ENCODE results near the gene SLC38A2.

SLC38A2 gene

DNA sequence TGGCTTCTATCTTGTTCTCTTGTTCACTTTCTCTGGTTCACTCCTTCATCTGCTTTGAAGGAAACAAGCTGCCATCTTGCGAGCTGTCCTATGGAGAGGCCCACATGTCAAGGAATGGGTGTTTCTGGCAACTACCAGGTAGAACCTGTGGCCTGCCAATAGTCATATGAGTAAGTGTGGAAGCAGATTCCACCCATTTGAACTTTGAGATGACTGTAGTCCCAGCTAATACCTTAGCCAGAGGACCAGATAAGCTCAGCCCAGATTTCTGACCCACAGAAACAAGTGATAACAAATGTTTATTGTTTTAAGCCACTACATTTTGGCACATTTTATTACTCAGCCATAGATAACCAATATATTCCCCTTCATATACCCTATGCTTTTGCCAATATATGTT lies 4.0 kb upstream of the SLC38A2 start:
- DNase-seq (ENCODE audit: low read depth, low spot score) = no peak

DNA sequence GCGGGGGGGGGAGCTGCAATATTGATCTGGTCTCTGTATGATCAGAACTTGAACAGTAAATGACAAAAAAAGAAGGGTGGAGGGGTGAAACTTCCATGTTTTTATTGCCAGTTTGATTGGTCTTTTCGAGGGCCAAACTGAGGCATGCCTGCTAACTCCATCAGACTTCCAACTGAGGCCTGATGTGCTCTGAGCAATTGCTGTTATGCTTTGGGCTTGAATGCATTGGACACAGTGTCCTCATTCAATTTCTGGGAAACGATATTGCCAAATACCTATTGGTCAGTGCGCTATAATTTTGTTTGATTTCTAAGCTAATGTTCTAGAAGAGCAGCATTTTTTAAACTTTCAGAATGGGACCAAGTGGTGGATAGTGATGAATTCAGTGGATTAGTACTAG lies 2.1 kb upstream of the SLC38A2 start:
- DNase-seq (ENCODE audit: low read depth, low spot score) = no peak

DNA sequence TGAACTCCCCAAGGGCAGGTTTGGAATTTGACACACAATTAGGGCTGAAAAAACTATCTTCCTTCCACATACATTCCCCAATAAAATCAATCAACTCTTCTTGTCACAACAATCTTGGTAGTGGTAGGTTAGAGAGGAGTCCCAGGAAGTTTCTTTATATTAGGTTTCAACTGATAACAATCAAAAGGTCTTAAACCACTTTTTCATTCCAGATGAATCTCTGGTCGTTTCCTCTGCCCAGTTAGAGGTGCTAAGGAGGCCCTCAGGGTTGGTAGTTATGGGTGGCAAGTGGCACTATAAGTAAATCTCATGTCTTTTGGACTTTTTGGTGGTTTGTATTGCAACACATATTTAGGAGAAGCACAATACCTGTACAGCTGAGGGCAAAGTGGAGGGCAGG lies 1.7 kb upstream of the SLC38A2 start:
- DNase-seq (ENCODE audit: low read depth, low spot score) = no peak

DNA sequence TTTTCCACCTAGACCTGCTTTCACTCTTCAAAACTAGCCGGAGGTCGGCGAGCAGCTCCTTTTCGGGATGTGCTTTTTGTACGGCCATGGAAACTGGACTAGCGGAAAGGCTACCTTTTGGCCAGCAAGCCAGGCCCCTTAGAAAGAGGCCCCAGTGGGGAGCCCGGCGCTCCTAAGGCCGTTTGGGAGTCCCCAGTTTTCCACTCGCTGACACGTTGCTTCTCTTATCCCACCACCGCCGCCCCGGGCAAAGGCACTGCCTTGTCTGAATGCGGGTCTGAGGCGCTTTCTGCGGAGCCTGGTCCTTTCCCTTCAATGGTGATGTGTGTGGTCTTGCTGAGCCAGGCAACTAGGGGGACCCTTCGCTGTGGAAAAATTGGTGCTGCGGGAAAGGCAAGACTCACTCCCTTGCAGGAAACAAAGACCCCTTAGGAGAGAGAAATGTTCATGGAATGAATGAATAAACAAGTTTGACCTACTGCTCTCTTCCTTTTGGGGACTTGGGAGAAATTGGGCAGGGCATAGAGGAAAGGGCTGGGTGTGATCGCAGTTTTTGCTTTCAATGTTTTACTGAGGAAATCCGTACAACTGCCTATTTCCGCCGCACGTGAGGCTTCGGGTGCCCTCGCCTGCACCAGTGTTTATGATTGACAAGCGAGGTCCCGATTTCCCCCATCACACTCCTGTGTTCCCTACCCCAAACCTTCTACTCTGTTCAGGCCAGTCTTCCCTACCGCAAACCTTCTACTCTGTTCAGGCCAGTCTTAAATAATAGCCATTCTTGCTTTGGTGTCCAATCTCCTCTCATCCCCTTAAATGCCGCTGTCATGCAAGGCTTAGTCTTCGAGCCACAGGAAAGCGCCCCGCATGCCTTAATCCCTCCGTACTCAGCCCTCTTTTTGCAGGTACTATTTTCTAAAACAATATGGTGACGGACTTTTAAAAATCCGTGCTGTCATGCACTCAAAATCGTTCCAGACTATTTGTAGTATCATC lies 1.0 kb upstream of the SLC38A2 start:
- peak; percentile 79 for DNase-seq (ENCODE audit: low read depth, low spot score)

DNA sequence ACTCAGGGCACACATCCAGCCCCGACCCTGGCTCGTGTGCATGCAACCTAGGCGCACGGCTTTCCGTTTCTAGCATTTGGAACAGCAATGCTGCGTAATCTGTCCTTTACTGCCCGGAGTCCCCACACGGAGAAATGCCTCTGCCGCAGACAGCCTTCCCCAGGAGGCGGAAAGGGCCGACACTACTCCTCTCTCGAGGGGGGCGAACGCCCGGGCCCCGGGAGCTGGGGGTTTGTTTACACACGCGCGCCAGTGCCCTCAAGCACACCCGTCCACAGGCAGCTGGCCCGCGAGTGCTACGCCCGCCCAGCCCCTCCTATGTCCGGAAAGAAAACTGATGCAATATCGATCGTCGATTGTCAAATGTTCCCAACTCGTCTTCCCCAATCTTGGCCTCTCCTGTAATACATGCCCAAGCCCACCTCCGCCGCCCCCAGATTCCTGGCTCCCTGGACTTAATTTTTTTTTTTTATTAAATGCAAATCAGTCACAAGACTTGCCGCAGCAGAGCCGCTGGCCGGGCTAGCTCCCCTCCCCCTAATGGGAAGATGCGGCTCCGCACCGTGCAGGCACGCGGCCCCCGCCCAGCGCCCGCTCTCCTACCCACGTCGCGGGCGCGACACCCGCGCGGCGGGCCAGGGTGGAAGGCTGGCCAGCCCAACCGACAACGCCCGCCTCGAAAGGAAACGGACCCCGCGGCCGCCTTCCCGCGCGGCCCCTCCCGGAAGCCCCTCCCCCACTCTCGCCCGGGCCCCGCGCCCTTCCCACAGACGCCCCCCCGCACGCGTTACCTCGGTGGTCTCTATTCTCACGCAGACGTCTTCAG lies 642 bp downstream of the SLC38A2 start:
- DNase-seq (ENCODE audit: low read depth, low spot score) = peak; percentile 69

DNA sequence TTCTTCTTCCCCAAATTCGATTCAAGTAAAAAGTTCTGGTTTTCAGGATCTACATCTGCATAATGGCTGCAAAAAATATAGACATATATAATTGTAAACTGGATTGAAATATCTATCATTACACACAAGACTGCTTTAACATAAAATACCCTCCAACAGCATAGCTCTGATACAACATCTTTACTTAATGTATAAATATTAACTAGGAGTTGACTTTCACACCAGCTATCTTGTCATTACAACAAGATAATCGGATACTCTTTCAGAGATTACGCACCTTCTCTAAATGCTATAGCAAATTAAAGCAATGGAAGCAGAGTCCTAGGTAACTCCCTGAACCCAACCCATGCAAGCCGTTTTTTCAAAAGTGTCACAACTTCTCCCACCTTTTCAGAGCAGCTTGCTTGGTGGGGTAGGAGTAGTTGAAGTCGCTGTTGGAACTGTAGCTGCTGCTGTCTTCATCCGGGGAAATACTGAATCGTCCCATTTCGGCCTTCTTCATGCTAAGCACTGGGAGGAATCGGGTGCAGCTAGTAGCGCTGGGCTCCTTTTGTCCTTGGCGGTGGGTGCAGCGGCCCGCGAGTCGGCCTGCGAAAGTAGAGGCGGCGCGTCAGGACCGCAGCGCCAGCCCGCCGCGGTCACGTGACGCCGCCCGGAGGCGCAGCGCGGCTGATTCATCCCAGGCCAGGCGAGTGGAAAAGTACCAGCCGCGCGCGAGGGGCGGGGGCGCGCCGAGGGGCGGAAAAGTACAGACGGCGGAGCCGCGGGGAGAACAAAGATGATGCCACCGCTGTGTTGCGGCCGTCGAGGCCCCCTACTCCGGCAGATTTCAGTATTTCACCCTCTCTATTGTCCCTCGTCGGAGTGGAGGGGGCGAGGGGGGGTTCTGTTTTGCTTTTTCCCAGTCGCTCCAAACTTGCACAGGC lies 1.5 kb downstream of the SLC38A2 start:
- DNase-seq (ENCODE audit: low read depth, low spot score) = peak; percentile 97

DNA sequence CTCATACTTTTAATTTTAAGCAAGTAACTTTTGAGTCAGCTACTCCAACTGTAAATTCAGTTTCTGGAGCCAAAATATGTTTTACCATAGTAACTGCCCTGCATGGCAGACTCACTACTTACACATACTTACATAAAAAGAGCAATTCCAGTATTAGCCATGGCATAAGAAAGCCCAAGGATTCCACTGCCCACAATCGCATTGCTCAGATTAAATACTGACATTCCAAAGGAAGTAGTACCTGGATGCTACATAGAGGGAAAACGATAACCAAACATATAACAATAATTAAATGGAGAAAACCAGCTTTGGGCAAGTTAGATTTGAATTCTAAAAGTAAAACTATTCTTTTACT lies 2.2 kb downstream of the SLC38A2 start:
- no peak for DNase-seq (ENCODE audit: low read depth, low spot score)

DNA sequence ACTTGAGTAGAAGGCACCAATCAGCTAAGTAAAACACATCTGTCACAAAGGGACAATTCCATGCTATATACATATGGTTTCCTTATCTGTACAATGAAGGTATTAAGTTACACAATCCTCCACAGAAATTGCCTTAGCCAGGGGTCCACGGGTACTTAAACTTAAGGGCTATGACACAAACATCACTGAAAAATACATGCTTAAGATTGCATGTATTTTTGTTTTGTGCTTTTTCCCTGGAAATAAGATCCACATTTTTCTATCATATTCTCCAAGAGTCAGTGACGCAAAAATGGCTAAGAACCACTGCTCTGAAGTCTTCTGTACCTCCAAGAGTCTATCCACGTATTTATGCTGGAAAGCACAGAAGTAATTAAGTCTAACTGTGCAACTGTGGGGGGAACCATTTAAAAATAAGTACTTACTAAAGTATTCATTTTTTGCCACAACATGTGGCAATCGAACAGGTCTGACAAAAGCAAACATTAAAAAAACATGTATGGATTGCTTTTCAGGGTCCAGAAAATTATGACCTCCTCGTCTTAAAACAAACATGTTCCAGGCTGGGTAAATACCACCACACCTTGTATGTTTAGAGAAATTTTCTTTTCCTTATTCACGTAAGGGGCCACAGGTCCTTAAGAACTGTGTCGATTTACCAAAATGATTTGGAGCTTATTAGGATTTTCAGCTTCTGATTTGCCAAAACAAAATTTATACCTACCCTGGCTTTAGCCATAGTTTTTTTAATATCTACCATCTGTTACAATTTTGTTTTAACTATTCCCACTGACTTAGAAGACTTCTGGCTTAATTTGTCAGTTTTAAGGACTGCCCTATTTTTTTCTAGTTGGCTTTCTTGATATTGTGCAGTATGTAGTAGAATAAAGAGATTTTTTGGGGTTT lies 2.8 kb downstream of the SLC38A2 start:
- no peak for DNase-seq (ENCODE audit: low read depth, low spot score)

DNA sequence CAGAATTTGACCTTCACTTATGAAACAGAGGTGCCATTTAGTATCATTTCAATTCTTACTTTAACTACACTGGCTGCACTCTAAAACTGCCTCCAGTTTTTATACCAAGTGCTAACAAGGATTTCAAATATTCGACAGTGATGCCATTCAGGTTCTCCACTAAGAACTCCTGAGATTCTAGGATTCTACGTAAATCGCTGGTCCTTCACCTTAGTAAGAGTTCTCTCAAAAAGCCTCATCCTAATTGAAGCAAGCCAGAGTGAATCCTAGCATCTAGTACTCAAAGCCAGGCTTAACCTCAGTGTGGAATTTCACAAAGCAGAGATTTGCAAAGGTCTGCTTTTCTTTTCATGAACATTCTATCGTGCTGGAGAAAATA lies 3.5 kb downstream of the SLC38A2 start:
- no peak for DNase-seq (ENCODE audit: low read depth, low spot score)

DNA sequence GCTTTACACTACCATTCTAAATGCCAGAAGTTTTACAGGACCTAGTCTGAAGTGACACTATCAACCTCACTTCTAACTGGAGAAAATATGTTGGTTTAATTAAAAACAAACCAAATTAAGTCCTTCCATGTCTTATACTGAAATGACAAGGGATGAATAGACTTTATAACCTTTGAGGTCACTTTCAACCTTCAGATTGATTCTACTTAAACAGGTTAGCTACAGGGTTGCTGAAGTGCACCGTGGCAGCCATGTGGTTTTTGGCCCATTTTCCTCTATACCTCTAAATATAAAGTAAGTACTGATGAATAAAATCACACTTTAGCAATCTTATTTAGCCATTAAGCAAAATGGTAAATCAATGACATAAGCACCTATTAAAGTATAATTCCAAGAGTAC lies 3.9 kb downstream of the SLC38A2 start:
- no peak for DNase-seq (ENCODE audit: low read depth, low spot score)

DNA sequence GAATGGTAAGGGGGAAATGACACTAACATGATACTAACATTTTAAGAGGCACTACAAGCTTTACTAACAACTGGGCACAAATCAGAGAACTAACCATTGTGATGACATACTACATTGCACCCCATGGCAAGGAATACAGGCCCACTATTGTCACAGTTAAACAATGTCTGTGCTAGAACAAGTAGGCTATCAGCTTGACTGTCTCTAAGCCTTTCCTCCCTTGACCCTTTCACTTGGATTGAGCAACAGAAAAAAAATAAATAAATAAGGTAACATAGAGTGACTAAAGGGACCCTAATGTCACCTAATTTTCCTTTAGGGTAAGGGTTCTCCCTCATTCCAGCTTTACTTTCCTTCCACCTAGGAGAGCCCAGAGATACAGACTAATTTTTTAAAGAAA lies 4.4 kb downstream of the SLC38A2 start:
- DNase-seq (ENCODE audit: low read depth, low spot score) = no peak

DNA sequence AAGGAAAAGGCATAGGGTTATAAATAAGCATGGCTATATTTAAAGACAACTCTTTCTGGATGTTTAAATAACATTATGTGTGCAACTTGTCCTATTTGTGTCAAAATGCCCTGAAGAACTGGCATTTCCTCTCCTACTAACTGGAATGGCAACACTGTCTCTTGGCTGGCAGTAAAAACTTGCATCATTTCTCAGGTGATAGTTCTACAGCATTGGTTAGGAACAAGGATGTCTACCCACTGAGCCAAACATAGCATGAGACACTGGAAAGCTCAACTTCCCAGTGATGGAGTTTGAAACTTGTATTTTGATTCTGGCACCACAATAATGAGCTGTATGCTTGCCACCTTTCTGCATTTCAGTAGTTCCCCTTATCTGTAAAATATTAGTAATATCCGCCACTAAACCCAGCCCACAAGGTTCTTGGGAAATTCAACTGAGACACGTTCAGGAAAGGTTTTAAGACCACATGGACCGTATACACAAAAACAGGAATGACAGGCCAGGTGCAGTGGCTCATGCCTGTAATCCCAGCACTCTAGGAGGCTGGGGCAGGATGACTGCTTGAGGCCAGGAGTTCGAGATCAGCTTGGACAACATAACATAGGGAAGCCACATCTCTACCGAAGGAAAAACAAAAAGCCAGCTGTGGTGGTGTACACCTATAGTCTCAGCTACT lies 5.1 kb downstream of the SLC38A2 start:
- no peak for DNase-seq (ENCODE audit: low read depth, low spot score)

DNA sequence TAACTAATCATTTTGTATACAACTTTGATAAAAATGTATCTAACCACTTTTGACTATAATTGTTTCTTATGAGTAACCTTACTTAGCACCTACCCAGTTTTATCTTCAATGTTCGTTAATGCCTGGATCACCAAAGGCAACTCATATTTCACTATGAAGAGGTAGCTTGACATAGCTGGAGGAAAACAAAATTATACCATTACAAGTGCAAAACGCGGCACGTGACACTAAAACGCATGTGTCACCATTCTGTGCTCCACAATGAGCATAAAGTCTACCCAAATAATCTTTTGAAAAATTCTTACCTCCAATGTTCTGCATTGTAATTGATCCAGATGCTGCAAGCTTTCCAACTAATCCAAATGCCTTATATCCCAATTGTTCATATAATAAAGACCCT lies 5.8 kb downstream of the SLC38A2 start:
- no peak for DNase-seq (ENCODE audit: low read depth, low spot score)

DNA sequence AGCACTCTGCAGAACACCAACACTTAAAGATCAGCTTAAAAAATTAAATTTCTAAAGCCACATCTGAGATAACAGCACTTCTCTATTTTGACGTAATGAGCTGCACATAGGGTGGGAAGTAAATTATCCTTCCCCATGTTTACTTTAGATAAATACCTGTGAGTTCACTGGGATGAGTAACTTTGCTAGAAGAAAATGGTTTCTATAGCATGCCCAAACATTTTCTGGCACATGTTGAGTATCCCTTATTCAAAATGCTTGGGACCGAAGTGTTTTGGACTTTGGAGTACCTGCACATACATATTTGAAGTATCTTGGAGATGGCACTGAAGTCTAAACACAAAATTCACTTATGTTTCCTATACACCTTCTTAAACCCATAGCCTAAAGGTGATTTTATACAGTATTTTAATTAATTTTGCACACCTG lies 6.6 kb downstream of the SLC38A2 start:
- DNase-seq (ENCODE audit: low read depth, low spot score) = no peak

DNA sequence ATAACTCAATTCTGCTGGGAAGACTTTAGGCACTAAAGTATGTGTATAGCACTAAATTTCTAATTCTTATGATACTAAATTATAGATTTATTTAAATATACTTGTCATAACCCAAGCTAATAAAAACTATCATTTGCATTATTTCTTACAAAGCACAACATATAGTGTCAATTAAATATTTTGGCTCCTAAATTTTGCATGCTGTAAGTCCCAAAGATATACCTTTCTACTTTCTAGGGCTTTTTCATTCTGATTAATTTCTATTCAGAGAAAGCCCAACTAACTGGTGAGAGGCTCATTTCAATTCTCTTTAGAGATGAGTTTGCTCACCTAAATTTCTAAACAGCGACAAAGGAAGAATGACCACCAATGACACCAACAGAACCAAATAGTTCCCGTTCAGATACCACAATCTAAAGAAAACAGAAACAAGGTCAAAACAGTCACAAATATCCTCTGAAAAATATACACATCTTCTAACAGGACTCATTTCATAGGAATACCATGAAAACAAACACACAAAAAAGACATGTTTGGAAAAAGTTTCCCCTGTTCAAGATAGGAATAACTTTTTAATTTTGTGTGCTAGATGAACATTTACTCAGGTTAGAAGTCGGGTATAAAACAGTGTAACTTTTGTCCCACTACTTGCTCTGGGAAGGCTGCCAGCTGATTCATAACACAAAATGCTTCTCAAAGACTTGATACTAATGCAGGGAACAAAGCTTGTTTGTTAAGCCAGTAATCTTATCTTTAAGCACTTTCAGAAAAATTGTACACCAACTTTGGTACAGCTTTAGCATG lies 7.6 kb downstream of the SLC38A2 start:
- peak; percentile 84 for DNase-seq (ENCODE audit: low read depth, low spot score)

DNA sequence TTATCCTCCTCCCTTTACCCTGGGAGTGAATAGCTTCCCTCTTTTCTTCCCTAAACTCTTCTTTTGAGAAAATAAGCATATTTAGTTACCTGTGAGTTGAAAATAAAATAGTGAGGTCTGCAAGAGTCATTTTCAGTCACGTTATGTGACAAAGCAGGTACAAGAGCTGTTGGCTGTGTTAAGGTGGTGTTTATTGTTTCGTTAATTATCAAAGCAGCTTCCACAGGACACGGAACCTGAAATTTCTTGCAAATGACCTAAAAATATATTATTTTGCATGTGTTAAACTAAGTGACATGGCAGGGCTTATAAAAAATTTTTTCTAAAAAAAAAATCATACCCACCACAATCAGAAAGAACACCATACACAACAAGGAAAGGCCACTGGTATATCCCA lies 8.3 kb downstream of the SLC38A2 start:
- DNase-seq (ENCODE audit: low read depth, low spot score) = no peak

DNA sequence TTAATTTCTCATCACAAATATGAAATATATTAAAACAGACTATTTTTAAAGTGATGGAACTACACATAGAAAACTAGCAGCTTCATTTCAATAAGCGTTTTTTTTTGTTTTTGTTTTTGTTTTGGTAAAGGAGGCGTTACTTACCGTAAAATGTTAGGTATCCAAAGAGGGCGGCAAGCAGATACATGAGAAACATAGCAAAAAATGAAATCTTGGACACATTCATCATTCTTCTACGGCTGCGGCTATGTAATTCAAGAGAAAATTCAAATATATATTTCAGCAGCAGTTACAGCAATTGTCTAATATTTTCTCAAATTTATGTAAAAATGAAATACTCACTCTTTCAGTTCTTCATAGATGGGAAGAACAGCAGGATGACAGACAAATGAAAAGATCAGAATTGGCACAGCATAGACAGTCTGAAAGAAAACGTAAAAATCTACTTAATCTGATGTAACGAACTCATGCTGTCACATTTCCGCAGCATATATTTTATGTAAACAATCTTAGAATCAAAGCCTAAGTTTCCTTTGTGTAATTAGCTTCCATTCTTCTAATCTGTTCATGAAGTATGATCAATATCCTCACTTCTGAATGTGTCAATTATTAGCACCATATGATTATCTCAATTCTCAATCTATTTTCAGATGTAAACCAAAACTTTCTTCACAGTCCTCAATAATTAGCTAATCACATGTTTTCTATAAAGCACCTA lies 8.8 kb downstream of the SLC38A2 start:
- no peak for DNase-seq (ENCODE audit: low read depth, low spot score)

DNA sequence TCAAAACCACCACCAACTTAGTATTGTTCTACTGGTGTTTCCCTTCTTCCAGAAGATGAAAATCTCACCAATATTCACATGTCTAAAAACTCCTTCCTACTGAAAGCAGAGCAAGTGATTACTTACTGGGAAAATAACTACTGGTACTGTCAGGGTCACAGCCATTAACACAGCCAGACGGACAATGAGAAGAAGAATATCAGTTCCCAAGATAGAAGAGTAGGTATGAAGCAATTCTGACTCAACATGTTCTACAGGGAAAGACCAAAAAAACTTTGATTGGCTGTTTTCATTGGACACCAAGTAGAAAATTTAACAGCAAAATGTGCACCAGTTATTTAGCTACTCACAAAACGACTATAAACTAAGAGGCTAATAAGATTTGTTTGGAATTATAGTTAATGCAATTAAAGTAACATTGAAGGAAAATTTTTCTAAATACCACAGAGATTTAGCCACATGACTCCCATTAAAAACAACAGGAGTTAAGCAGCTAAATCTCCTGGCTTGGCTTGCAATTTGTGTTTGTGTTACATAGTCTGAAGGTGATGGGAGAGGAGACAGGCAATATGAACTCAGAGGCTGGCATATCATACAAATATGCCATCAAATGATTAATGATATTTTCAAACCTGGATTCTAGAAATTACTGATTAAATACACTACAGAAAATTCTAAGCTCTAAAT lies 9.5 kb downstream of the SLC38A2 start:
- no peak for DNase-seq (ENCODE audit: low read depth, low spot score)
